Activated T-cell treated with anti-CD3 and anti-CD28 coated beads, Interleukin-2, amount 50 U/mL, for 4 hours (primary cell): Measurements from ENCODE around the gene SAP130. TPM values are rescaled to one million over a fixed set of nuclear protein-coding genes. Genes with fewer than 3 reads are reported as not detected.

Source experiments
- ATAC-seq, 2 donors: fragments of 200-7000 bp; cut with Tn5 transposase; one replicate each; pipeline ENCODE4 v1.10.0; 2021
- DNase-seq: peaks from one replicate; pipeline ENCODE4 v3.0.0-alpha.2; 2020
- H3K27me3 Mint-ChIP-seq: one replicate; pipeline ENCODE4 v1.8.0; 2021; ENCODE audit warnings: low read depth, mixed read lengths
- H3K36me3 Mint-ChIP-seq: one replicate; pipeline ENCODE4 v1.8.0; 2022; ENCODE audit warnings: mixed read lengths; ENCODE audit not compliant: insufficient read depth
- H3K4me1 Mint-ChIP-seq: one replicate; pipeline ENCODE4 v1.8.0; 2021; ENCODE audit warnings: low read depth, mixed read lengths
- H3K4me3 Mint-ChIP-seq: one replicate; pipeline ENCODE4 v1.8.0; 2021; ENCODE audit warnings: mild to moderate bottlenecking, moderate library complexity, mixed read lengths
- H3K9me3 Mint-ChIP-seq: one replicate; pipeline ENCODE4 v1.8.0; 2021; ENCODE audit warnings: mixed read lengths
- total RNA-seq, 3 donors: library from RNA; stranded (reverse); gene quantifications; one replicate each; pipeline ENCODE4 v1.2.1, GENCODE V29; 2021

The SAP130 gene
- total RNA-seq, 3 donors from 2014 or later, result 18.5 to 20.7 (median 20.2) TPM

GRCh38 chr2:127953128-127953718, 74.6 kb downstream of the SAP130 start:
- Mint-ChIP-seq H3K4me3 (no peak overlapping the region), H3K4me1 (no peaks in the 10 kb centered on the region), H3K9me3 (no peaks in the 10 kb centered on the region), H3K27me3 (no peaks in the 10 kb centered on the region), H3K36me3 (peaks cover 22% of the 10 kb centered on the region)
- DNase-seq (no peak), ATAC-seq (no peak)

- Mint-ChIP-seq H3K4me3 (no peak overlapping the region), H3K27me3 (no peaks in the 10 kb centered on the region), H3K36me3 (peaks cover 22% of the 10 kb centered on the region), H3K9me3 (no peaks in the 10 kb centered on the region), H3K4me1 (no peaks in the 10 kb centered on the region)
- ATAC-seq (no peak), DNase-seq (no peak)
Observed at GRCh38 chr2:127951026-127951425, 76.8 kb downstream of the SAP130 start.

- ATAC-seq, result no peak
- Mint-ChIP-seq H3K9me3 (no peaks in the 10 kb centered on the region), H3K27me3 (no peaks in the 10 kb centered on the region), H3K4me3 (no peak overlapping the region), H3K36me3 (peaks cover 23% of the 10 kb centered on the region), H3K4me1 (no peaks in the 10 kb centered on the region)
- DNase-seq, result no peak
Observed at GRCh38 chr2:127950264-127950663, 77.6 kb downstream of the SAP130 start.

GRCh38 chr2:127945281-127945680, 82.6 kb downstream of the SAP130 start:
- DNase-seq (no peak), ATAC-seq (no peak)
- peaks cover 38% of the 10 kb centered on the region for H3K36me3 Mint-ChIP-seq
- no peaks in the 10 kb centered on the region for H3K9me3 Mint-ChIP-seq
- no peaks in the 10 kb centered on the region for H3K4me1 Mint-ChIP-seq
- H3K4me3 Mint-ChIP-seq, result no peak overlapping the region
- H3K27me3 Mint-ChIP-seq, result no peaks in the 10 kb centered on the region

GRCh38 chr2:127943186-127943585, 84.7 kb downstream of the SAP130 start:
- no peak for DNase-seq
- Mint-ChIP-seq H3K27me3 (no peaks in the 10 kb centered on the region), H3K36me3 (peaks cover 32% of the 10 kb centered on the region), H3K4me1 (no peaks in the 10 kb centered on the region), H3K4me3 (no peak overlapping the region), H3K9me3 (no peaks in the 10 kb centered on the region)
- ATAC-seq, result no peak

- H3K9me3 Mint-ChIP-seq, result no peaks in the 10 kb centered on the region
- DNase-seq (no peak), ATAC-seq (no peak)
- H3K36me3 Mint-ChIP-seq, result peaks cover 29% of the 10 kb centered on the region
- H3K4me1 Mint-ChIP-seq, result no peaks in the 10 kb centered on the region
- H3K27me3 Mint-ChIP-seq, result no peaks in the 10 kb centered on the region
- no peak overlapping the region for H3K4me3 Mint-ChIP-seq
Observed at GRCh38 chr2:127942002-127942401, 85.9 kb downstream of the SAP130 start.

- Mint-ChIP-seq H3K4me3 (no peak overlapping the region), H3K27me3 (no peaks in the 10 kb centered on the region), H3K36me3 (peaks cover 29% of the 10 kb centered on the region), H3K9me3 (no peaks in the 10 kb centered on the region), H3K4me1 (no peaks in the 10 kb centered on the region)
- ATAC-seq (no peak), DNase-seq (no peak)
Observed at GRCh38 chr2:127941461-127941860, 86.4 kb downstream of the SAP130 start.

GRCh38 chr2:127940641-127941040, 87.2 kb downstream of the SAP130 start:
- Mint-ChIP-seq H3K36me3 (peaks cover 26% of the 10 kb centered on the region), H3K9me3 (no peaks in the 10 kb centered on the region), H3K4me3 (no peak overlapping the region), H3K4me1 (no peaks in the 10 kb centered on the region), H3K27me3 (no peaks in the 10 kb centered on the region)
- DNase-seq (no peak), ATAC-seq (no peak)

- H3K4me3 Mint-ChIP-seq, result no peak overlapping the region
- H3K4me1 Mint-ChIP-seq, result no peaks in the 10 kb centered on the region
- H3K36me3 Mint-ChIP-seq, result peaks cover under 1% of the 10 kb centered on the region
- DNase-seq (no peak), ATAC-seq (no peak)
- no peaks in the 10 kb centered on the region for H3K9me3 Mint-ChIP-seq
- H3K27me3 Mint-ChIP-seq, result no peaks in the 10 kb centered on the region
Observed at GRCh38 chr2:127935337-127935736, 92.5 kb downstream of the SAP130 start.

GRCh38 chr2:127932199-127932876, 95.5 kb downstream of the SAP130 start:
- Mint-ChIP-seq H3K9me3 (no peaks in the 10 kb centered on the region), H3K4me1 (no peaks in the 10 kb centered on the region), H3K27me3 (no peaks in the 10 kb centered on the region), H3K4me3 (no peak overlapping the region), H3K36me3 (no peaks in the 10 kb centered on the region)
- no peak for DNase-seq
- ATAC-seq, result no peak

- ATAC-seq (no peak), DNase-seq (no peak)
- peaks cover 4% of the 10 kb centered on the region for H3K27me3 Mint-ChIP-seq
- H3K9me3 Mint-ChIP-seq, result no peaks in the 10 kb centered on the region
- no peaks in the 10 kb centered on the region for H3K36me3 Mint-ChIP-seq
- H3K4me3 Mint-ChIP-seq, result no peak overlapping the region
- no peaks in the 10 kb centered on the region for H3K4me1 Mint-ChIP-seq
Observed at GRCh38 chr2:127929449-127929848, 98.4 kb downstream of the SAP130 start.

- no peak for DNase-seq
- no peaks in the 10 kb centered on the region for H3K9me3 Mint-ChIP-seq
- H3K4me1 Mint-ChIP-seq, result no peaks in the 10 kb centered on the region
- no peak overlapping the region for H3K4me3 Mint-ChIP-seq
- ATAC-seq, result no peak
- H3K27me3 Mint-ChIP-seq, result peaks cover 7% of the 10 kb centered on the region
- no peaks in the 10 kb centered on the region for H3K36me3 Mint-ChIP-seq
Observed at GRCh38 chr2:127927384-127927783, 100.5 kb downstream of the SAP130 start.

- ATAC-seq, result no peak
- no peaks in the 10 kb centered on the region for H3K36me3 Mint-ChIP-seq
Observed at GRCh38 chr2:127917916-127918315, 109.9 kb downstream of the SAP130 start.

GRCh38 chr2:127913808-127914457, 113.9 kb downstream of the SAP130 start:
- Mint-ChIP-seq H3K4me3 (no peak overlapping the region), H3K9me3 (no peaks in the 10 kb centered on the region), H3K27me3 (peaks cover 3% of the 10 kb centered on the region), H3K4me1 (no peaks in the 10 kb centered on the region), H3K36me3 (no peaks in the 10 kb centered on the region)
- ATAC-seq (no peak), DNase-seq (no peak)

More at GRCh38 chr2:127917916-127918315, 109.9 kb downstream of the SAP130 start:
- H3K9me3 Mint-ChIP-seq, result no peaks in the 10 kb centered on the region
- H3K27me3 Mint-ChIP-seq, result peaks cover 3% of the 10 kb centered on the region
- no peak for DNase-seq
- H3K4me1 Mint-ChIP-seq, result no peaks in the 10 kb centered on the region
- H3K4me3 Mint-ChIP-seq, result no peak overlapping the region

GRCh38 chr2:127911737-127912136, 116.1 kb downstream of the SAP130 start:
- ATAC-seq (no peak), DNase-seq (no peak)
- no peaks in the 10 kb centered on the region for H3K4me1 Mint-ChIP-seq
- H3K4me3 Mint-ChIP-seq, result no peak overlapping the region
- no peaks in the 10 kb centered on the region for H3K36me3 Mint-ChIP-seq
- no peaks in the 10 kb centered on the region for H3K9me3 Mint-ChIP-seq
- H3K27me3 Mint-ChIP-seq, result peaks cover 3% of the 10 kb centered on the region
